ENCODE measurements around the gene NKAIN2. TPM values are rescaled to one million over a fixed set of nuclear protein-coding genes. Genes with fewer than 3 reads are reported as not detected.
"Not testable (repeated sequence)": the region's sequence is repeated elsewhere in the genome, so short reads cannot be mapped to it uniquely, and the experiment has no call there.

Gene NKAIN2
- polyA plus RNA-seq, 1 donor = 6.4 TPM

DNA sequence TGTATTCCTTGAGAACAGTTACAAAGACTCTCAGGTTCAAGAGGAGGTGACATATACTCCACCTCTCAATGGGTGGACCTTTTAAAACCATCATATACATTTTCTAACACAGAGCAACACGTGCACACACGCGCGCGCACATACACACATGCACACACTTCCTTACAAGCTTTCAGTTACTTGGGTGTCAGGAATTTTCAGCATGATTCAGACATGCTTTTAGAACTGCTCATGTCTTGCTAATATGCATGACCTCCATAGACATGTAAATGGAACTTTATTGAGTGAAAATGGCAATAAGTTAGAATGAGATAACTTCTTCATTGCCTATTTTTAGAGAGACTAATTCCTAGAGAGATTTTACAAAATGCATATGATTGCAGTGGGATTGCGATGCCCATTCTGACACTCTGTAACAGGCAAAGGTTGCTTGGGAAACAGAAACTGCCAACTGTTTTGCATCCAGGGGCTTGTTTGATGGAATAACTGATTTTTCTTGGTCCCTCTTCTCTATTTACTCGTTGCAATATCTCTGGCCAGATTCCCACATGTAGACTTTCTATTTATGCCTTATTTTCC, 627.2 kb downstream of the NKAIN2 start:
- no peak for DNase-seq (ENCODE audit: low read depth)

DNA sequence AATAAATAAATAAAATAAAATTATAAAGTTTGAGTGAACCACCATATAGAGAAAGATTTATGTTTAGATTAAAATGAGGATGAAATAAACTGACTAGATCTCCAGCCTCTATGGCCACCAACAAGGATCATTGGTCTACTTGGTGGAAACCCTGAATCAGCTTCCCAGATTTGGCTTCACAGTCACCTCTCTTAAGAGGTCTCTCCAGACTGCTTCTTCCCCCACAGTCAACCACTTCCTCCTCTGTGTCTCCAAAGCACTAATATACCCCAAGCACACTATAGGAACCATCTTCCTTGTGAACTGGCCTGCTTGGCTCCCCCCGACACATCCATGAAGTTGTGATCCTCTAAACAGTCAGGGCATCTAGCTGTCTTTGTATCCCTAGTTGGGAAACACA, 629.0 kb downstream of the NKAIN2 start:
- DNase-seq (ENCODE audit: low read depth) = no peak

DNA sequence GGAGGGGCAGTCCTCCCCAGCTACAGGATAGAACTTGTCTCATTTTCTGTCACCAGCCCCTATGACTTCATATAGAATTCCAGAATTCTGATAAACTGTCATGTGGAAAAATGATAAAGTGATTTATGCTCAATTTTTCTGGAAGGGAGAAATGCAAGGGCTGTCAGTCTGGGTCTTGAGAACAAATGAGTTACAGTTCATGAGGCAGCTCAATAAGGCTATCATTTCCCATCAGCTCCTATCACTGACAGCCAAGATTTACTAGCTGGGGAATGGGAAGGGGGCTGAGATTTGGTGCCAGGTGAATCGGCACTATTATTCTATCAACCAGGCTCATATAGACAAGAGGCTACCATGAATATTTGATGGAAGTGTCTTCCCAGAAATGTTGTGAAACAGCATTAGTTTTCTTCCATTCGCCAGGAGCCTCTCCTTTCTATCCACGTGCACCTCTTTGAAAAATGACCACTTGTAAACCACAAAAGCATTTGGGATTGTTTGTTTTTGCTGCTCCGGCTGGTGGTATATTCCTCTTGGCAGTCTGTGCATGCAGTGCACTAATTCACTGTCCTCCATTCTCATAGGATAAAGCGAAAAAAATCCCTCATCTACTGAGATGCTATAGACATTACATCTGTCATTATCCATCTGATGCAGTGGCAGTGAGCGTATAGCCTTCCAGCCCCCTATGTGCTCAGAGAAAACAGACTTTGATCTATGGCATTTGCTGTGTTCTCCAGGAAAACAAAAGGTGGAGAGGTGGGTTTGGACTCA, 629.9 kb downstream of the NKAIN2 start:
- DNase-seq (ENCODE audit: low read depth) = no peak

DNA sequence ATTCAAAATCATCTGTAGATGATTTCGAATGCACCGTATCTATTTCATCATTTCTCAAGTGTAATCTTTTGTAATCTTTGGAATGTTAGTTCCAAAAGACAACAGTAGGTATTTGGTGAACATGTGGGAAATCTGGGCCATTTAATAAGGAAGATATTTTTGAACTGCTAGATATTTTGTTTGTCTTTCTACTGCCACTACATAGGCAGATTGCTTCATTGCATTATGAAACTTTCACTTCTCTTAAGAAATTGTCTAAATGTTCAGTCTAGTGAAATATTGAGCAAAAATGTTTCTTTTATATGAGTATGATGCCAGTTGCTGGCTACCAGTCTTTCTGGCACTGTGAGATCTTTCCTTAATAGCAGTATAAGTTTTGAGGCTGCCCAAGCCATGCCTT, 630.8 kb downstream of the NKAIN2 start:
- no peak for DNase-seq (ENCODE audit: low read depth)

DNA sequence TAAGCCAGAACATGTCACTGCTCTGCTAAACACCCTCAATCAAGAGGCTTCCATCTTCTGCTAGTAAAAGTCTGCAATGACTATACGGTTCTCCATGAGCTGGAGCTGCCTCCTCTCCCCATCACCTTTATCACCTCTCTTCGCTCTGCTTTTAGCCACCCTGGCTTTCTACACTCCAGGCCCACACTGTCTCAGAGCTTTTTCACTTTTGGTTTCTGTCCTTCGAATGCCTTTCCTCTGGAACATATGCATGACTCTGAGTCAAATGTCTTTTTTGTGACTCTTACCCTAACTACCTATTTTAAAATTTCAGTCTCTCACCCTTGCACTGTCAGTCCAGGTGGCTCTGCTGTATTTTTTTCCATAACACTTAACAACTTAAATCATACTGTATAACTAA, 633.1 kb downstream of the NKAIN2 start:
- DNase-seq (ENCODE audit: low read depth) = no peak

DNA sequence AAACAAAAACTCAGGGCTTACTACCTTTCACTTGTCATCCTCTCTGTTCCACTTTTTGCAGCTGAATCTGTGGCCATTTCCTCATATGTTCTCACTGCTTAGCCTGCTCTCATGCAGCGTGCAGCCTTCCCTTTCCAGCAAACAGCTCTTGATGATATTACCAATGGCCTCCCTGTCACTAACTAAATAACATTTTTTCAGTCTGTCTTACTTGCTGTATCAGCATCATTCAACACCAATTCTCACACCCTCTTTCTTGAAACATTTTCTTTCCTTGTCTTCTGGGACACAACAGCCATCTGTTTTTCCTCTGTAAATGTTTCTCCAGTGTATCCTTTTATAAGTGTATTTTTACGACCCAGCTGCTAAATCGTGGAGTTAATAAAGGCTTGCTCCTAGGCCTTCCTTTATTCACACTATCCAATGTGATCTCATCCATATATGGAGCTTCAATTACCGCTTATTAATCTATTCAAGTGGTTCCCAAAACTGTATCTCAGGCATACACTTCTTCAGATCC, 634.9 kb downstream of the NKAIN2 start:
- DNase-seq (ENCODE audit: low read depth) = no peak

DNA sequence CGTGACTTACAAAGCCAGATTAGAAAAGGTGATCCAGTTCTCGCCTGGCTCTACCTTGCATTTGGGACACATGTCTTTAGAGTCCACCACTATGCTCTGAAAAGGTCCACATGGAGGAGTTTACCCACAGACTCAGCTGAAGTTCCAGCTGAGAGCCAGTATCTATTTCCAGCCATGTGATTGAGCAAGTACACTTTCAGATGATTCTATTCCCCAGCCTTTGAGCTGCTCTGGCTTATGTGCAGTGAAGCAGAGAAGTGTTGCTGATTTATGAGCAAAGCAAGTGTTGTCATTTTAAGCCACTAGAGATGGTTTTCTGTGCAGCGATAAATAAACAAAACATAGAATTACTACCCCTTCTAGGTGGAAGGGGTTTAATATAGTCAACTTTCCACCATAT, 637.8 kb downstream of the NKAIN2 start:
- no peak for DNase-seq (ENCODE audit: low read depth)

DNA sequence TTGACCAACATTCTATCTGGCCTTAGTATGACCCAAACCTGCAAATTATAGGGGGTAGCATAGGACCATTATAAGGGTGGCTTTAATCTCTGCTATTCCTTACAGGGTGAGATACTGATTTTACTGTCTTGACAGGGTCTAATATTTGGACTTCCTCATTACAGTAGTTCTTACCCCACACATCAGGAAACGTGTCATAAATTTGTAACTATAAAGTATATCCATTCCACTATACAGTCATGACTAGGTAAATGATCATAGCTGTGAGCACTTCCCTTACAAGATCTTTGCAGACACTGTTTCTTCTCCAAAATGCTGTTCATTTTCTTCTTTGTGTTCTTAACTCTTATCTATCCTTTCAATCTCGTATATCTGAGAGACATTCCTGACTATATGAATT, 639.9 kb downstream of the NKAIN2 start:
- DNase-seq (ENCODE audit: low read depth) = no peak

DNA sequence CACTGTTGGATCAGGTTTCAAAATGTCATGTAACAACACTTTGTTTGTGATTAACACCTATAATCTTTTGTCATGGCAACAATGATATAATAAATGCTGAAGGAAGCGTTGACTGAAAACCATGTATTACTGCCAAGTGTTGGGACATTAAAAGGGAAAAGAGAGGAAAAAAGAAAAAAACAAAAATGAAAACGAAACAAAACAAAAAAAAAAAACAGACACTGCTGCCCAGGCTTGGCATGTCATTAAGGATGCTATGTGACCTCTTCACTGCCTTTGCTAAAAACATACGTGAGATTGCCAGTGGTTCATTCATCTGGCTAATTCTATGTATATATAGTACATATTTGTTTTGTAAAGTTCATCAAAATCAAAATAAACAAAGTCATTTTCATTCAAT, 641.9 kb downstream of the NKAIN2 start:
- DNase-seq (ENCODE audit: low read depth) = no peak

DNA sequence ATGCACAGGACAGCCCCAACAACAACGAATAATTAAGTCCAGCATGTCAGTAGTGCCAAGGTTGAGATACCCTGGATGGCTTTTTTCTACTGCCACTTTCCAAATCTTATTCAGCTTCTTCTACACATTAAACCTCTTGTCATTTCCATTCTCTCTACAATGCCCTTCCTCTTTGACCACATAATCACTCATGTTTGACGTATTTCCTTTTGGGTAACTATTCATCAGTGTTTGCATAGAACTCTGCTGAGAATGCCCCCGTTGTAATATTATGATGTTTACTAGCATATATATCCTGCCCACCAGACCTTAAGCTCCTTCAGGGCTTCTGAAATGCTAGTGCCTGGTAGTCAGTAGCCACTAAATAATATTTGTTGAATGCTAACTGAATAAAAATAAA, 643.3 kb downstream of the NKAIN2 start:
- DNase-seq (ENCODE audit: low read depth) = no peak

DNA sequence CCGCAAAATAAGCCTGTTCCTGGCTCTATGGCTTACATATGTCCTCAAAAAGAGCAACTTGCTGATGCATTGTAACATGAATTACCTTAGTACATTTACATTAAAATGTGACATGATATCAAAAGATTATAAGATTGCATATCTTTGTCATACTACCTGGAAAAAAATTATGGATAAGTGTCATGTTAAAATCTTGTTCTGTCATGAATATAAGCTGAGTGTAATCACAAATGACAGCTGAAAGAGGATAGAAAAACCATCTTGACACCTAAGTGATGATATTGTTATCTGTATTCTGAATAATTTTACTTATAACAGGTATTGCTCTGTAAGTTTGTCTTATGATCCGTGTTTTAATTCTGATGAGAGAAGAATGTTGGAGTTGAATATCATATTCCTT, 655.6 kb downstream of the NKAIN2 start:
- no peak for DNase-seq (ENCODE audit: low read depth)

DNA sequence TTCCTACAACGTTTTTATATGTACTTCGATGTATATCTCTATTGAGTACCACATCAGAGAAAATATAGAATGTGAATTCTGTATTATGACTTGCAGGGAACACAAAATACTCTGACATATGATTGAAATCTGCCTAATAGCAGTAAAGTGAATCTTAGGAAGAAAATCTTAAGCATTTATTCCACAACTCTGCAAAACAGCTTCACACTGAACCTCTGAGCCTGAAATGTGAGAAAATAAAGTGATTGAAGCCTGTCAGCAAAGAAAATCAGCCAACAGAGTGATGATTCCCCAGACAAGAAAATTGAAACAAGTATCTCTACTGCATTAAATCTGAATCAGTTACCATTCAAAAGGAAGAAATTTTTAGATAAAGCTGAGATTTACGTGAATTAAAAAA, 659.1 kb downstream of the NKAIN2 start:
- DNase-seq (ENCODE audit: low read depth) = no peak

DNA sequence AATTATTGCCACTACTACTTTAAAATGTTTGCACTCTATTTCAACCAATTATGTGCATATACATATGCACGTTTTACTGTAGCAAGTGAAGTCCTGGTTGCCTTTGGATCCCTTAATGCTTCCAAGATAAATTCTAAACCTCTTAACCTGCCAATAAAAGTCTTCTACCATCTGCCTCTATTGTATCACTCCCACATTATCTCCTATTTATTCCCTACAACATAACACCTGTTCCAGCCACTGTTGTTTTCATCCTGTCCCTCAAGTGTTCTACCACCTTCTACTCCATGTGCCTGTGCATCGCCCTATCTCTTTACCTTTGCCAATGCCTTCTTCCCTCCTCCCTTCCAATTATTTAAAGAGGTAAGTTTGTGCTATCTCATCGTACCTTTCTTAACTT, 659.6 kb downstream of the NKAIN2 start:
- no peak for DNase-seq (ENCODE audit: low read depth)

DNA sequence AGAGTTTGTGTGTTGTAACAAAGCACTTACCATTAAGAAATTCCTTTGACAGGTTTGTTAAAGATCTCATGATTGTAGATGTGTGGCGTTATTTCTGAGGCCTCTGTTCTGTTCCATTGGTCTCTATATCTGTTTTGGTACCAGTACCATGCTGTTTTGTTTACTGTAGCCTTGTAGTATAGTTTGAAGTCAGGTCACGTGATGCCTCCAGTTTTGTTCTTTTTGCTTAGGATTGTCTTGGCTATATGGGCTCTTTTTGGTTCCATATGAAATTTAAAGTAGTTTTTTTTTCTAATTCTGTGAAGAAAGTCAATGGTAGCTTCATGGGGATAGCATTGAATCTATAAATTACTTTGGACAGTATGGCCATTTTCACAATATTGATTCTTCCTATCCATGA, 660.9 kb downstream of the NKAIN2 start:
- DNase-seq (ENCODE audit: low read depth) = not testable (repeated sequence)

DNA sequence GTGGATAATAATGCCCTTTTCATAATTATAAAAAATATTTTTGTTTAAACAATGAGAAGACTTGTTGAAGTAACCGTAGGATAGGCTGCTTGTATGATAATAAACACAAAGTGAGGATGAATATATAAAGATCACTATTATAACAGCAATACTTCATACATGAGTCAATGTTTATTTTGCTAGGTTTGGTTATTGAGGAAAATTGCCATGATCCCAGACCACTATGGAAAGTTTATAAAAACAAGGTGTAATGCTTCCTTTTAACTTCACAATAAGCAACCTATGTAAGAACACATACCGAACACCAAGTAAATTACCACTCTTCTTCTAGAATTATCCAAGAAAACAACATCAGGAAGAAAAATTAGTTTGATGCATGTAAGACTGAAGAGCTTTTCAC, 663.3 kb downstream of the NKAIN2 start:
- no peak for DNase-seq (ENCODE audit: low read depth)

DNA sequence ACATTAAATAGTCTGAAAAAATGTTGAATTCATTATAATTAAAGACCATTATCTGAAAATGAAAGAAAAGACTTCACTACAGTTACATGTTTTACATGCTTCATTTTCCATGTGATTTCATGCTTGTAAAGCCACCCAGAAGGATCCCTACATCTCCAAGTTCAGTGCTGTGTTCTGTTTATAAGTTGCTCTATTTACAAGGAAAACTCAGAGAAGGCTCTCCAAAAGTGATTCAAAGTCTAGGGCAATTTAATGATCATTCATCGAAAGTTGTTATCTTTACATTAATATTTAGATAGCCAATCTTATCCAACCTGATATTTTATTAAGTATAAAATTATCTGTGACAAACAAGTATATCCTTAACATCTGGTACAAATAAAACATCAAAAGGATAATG, 663.7 kb downstream of the NKAIN2 start:
- no peak for DNase-seq (ENCODE audit: low read depth)

DNA sequence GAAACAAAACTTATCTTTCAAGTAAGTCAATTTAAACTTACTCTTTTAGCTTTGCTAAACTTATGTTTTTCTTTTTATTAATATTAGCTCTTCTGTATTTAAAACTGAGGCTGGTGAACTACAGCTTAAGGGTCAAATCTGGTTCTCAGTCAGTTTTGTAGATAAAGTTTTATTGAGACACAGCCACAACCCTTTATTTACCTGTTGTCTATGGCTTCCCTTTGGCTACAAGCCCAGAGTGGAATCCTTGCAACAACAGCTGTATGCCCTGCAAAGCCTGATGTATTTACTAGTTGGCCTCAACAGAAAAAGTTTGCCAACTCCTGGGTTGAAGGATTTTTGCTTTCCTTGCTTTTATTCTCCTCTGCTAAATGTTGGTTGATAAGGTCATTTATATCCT, 667.1 kb downstream of the NKAIN2 start:
- DNase-seq (ENCODE audit: low read depth) = no peak

DNA sequence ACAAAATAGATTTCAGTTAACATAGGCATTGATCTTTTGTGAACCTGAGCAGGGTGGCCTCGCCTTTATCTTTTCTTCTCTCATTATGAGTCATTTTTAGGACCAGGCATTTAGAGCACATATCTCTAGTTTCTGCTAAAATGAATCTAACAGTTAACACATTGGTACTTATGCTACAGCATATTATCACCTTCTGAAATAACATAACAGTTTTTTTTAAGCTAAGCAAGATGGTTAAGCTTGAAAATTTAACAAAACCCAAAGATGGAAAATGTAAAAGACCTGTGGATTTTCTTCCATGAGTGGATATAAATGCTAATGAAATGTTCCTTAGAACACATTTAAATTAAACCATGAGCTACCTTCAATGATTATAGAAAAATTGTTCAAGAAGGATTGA, 671.5 kb downstream of the NKAIN2 start:
- no peak for DNase-seq (ENCODE audit: low read depth)

DNA sequence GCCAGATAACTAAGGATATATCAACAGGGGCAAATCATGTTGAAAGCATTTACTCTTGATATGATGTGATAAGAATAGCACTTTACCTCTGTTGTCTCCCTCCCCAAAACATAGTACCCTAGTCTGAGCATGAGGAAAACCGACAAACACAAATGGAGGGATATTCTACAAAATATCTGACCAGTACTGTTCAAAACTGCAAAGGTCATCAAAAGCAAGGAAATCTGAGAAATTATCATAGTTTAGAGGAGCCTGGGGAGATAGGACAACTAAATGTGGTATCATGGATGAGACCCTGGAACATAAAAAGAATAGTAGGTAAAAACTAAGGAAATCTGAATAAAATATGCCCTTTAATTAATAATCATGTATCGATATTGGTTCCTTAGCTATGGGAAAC, 675.2 kb downstream of the NKAIN2 start:
- no peak for DNase-seq (ENCODE audit: low read depth)

DNA sequence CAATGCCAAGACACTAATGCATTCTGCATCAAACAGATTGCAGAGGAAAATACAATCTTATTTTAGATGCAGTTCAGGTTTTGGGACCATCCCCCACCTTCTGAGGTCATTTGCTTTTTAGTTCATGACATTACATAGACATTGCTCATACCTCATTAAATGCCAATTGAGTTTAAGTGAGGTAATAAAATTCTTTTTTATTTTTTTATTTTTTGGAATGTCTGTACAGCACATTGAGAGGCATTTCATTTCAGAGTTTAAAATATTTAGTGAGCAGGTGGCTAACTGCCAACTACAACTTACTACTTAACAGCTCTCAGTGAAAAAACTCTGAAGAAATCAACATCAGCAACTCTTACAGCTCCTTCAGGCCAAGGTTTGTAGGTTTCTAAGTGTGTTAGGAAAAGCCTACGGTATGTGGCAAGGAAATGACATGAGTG, 676.3 kb downstream of the NKAIN2 start:
- DNase-seq (ENCODE audit: low read depth) = no peak

DNA sequence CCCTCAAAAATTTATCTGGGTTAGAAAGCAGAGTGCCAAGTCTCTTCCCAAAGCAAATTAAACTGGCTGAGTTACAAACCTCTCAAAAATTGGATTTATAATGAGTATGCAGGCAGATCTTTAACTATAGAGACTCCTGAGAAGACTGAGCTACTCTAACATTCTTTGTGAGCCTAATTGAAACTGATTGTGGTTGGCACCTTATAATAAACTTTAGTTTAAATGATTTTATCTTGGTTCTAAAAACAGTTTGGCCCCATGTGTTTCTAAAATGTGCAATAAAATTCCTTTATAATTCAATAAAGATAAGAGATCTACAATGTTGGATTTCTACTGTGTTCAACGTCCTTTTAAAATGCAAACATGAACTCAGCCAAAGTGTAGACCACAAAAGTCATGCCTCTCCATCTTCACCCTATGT, 678.4 kb downstream of the NKAIN2 start:
- DNase-seq (ENCODE audit: low read depth) = no peak

DNA sequence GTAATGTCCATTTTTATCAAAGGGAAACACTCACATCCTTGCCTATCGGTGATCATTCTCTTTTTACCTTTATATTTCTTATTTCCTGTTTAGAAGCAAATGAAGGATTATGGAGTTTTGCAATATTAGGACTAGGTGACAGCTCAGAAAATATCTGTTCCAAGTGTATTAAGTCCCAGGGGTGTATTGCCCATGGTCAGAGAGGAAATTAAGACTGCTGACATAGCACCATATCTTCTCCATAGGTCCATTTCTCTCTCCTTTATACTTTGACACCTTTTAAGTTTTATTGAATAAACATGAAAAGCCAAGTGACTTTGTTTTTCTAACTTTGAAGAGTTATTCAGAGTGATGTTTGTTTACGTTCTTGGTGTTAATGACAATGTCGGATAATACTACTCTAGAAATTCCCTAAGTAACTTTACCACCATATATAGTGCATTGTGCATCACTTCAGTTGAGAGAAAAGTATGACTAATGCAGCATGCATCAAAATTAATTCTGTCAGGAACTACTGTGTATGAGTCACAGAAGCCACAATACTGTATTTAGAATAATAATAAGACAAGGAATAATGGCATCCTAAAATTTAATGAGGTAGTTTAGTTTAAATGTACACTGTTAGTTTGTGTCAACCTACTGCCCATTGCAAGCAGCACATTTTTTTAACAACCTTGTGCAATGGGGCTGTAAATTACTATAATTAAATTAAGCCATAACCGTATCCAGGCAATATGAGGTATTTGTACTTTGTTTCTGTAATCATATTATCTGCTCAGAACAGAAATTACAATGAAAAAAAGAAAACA, 684.2 kb downstream of the NKAIN2 start:
- no peak for DNase-seq (ENCODE audit: low read depth)

DNA sequence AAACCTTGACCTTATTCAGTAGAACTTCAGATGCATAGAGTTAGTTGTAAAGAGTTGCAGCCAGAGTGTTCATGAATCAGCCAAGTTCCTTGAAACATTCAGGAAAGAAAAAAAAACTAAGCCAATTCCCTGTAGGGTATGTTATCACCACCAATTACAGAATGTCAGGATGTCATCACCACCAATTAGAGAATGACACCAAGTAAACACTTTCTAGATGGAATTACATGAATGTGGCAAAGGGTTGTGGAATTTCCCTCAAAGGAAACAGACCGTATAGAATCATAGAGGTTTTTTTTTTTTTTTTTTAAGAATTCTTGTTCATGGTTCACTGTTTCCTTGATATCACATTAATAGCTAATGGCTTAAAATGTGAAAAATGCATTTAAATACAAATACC, 686.5 kb downstream of the NKAIN2 start:
- no peak for DNase-seq (ENCODE audit: low read depth)
